ENCODE measurements around the gene ARFRP1.
A peak's percentile ranks its signal among the peaks of the same experiment; 100 is the strongest.

Gene ARFRP1

GRCh38 chr20:63707558-63708300 lies at the start of gene ARFRP1, which contains the start of gene ZGPAT:
Gene ARFRP1 (minus strand): TSS chr20:63707976. CDS start chr20:63707091, 885 bp downstream.
Gene ZGPAT (plus strand): TSS chr20:63708039. CDS start chr20:63708581, 542 bp downstream.
- DNase-seq, result peak; percentile 80 to 98 (median 95)
- intact Hi-C loops (cut with DNase I), result loop anchor here (5.0 kb wide), 1 partner anchor 50 kb away; the partner anchor contains the start of gene RTEL1

- DNase-seq, result no peak
- intact Hi-C loops (cut with DNase I), result no loop called here
Observed at GRCh38 chr20:63756648-63756991, 48.8 kb upstream of the ARFRP1 start.

- intact Hi-C loops (cut with DNase I), result no loop called here
- DNase-seq, result no peak
Observed at GRCh38 chr20:63755933-63756647, 48.3 kb upstream of the ARFRP1 start.

GRCh38 chr20:63754008-63754407 lies 46.2 kb upstream of the ARFRP1 start:
- intact Hi-C loops (cut with DNase I), result no loop called here
- DNase-seq, result no peak

GRCh38 chr20:63753381-63753780 lies 45.6 kb upstream of the ARFRP1 start:
- intact Hi-C loops (cut with DNase I), result no loop called here
- DNase-seq, result no peak

GRCh38 chr20:63752411-63753101 lies 44.8 kb upstream of the ARFRP1 start:
- no peak for DNase-seq
- intact Hi-C loops (cut with DNase I), result no loop called here

GRCh38 chr20:63751471-63752271 lies 43.9 kb upstream of the ARFRP1 start:
- DNase-seq, result peak in 17 of 42 donors; percentile 23 to 70 (median 49)
- intact Hi-C loops (cut with DNase I), result no loop called here

- intact Hi-C loops (cut with DNase I), result no loop called here
- no peak for DNase-seq
Observed at GRCh38 chr20:63750807-63751470, 43.2 kb upstream of the ARFRP1 start.

GRCh38 chr20:63749597-63750508 lies 42.1 kb upstream of the ARFRP1 start:
- peak in 6 of 42 donors; percentile 35 to 58 (median 44) for DNase-seq
- intact Hi-C loops (cut with DNase I), result no loop called here

GRCh38 chr20:63748934-63749270 lies 41.1 kb upstream of the ARFRP1 start:
- intact Hi-C loops (cut with DNase I), result no loop called here
- no peak for DNase-seq

- no peak for DNase-seq
Observed at GRCh38 chr20:63748070-63748933, 40.5 kb upstream of the ARFRP1 start.

GRCh38 chr20:63747622-63748069 lies 39.9 kb upstream of the ARFRP1 start:
- intact Hi-C loops (cut with DNase I), result no loop called here
- DNase-seq, result no peak

More at GRCh38 chr20:63748070-63748933, 40.5 kb upstream of the ARFRP1 start:
- intact Hi-C loops (cut with DNase I), result no loop called here

- DNase-seq, result no peak
- intact Hi-C loops (cut with DNase I), result no loop called here
Observed at GRCh38 chr20:63746751-63747315, 39.1 kb upstream of the ARFRP1 start.

- DNase-seq, result no peak
- intact Hi-C loops (cut with DNase I), result no loop called here
Observed at GRCh38 chr20:63745961-63746731, 38.4 kb upstream of the ARFRP1 start.

- intact Hi-C loops (cut with DNase I), result no loop called here
- DNase-seq, result no peak
Observed at GRCh38 chr20:63745424-63745805, 37.6 kb upstream of the ARFRP1 start.

All from head of caudate nucleus (tissue), 42 donors.